Activated CD4-positive, alpha-beta memory T cell treated with anti-CD3 and anti-CD28 coated beads for 36 hours (primary cell): ENCODE data around the gene GNAI2. TPM values are rescaled to one million over a fixed set of nuclear protein-coding genes. Genes with fewer than 3 reads are reported as not detected.
"Not testable (repeated sequence)": the region's sequence is repeated elsewhere in the genome, so short reads cannot be mapped to it uniquely, and the experiment has no call there.

Experiments
- CTCF ChIA-PET: fragments of 350-600 bp; sonication (Branson Sonifier 250); formaldehyde crosslinking; loops from one replicate; lab custom pipeline; 2021; ENCODE audit warnings: antibody characterized with exemption, inconsistent platforms; lab: Charles Lee
- POLR2A ChIA-PET: fragments of 350-600 bp; sonication (Branson Sonifier 250); formaldehyde crosslinking; loops from one replicate; lab custom pipeline; 2021; ENCODE audit warnings: antibody characterized with exemption; lab: Charles Lee
- DNase-seq: peaks from one replicate; pipeline ENCODE4 v3.0.0-alpha.2; 2020
- H3K27ac Mint-ChIP-seq: one replicate; pipeline ENCODE4 v1.8.0; 2021; ENCODE audit warnings: mixed read lengths
- H3K27me3 Mint-ChIP-seq: one replicate; pipeline ENCODE4 v1.8.0; 2021; ENCODE audit warnings: mixed read lengths
- H3K36me3 Mint-ChIP-seq: one replicate; pipeline ENCODE4 v1.8.0; 2021; ENCODE audit warnings: mixed read lengths
- H3K4me1 Mint-ChIP-seq: one replicate; pipeline ENCODE4 v1.8.0; 2021; ENCODE audit warnings: low read depth, mixed read lengths
- H3K4me3 Mint-ChIP-seq: one replicate; pipeline ENCODE4 v1.8.0; 2021; ENCODE audit warnings: mild to moderate bottlenecking, mixed read lengths
- H3K9me3 Mint-ChIP-seq: one replicate; pipeline ENCODE4 v1.8.0; 2021; ENCODE audit warnings: mixed read lengths
- intact Hi-C: fragments of 100-400 bp; cut with micrococcal nuclease; formaldehyde crosslinking; loops from one replicate; pipeline ENCODE4 v1.15.1; 2023
- total RNA-seq, 2 experiments: library from RNA; stranded (reverse); gene quantifications; one replicate each; pipeline ENCODE4 v1.2.3, GENCODE V29; 2021

The GNAI2 gene
- total RNA-seq, 2 experiments from 2014 or later = 346 to 349 TPM

GRCh38 chr3:50239649-50240048 lies 3.6 kb downstream of the GNAI2 start:
- ChIA-PET CTCF (interaction anchor here (9.5 kb wide), 1 partner anchor 8 kb away, joined by 307 read pairs; the partner anchor contains the start of gene GNAI2), POLR2A (no interaction called here)
- intact Hi-C loops = loop anchor here (5.0 kb wide), 1 partner anchor 363 kb away; no protein-coding TSS in a partner anchor
- no peaks in the 10 kb centered on the region for H3K9me3 Mint-ChIP-seq
- peak overlapping the region; percentile 96 for H3K27ac Mint-ChIP-seq
- no peak for DNase-seq
- peaks cover 64% of the 10 kb centered on the region for H3K4me1 Mint-ChIP-seq
- peaks cover 25% of the 10 kb centered on the region for H3K36me3 Mint-ChIP-seq
- H3K27me3 Mint-ChIP-seq = no peaks in the 10 kb centered on the region
- peak overlapping the region; percentile 91 for H3K4me3 Mint-ChIP-seq

DNA sequence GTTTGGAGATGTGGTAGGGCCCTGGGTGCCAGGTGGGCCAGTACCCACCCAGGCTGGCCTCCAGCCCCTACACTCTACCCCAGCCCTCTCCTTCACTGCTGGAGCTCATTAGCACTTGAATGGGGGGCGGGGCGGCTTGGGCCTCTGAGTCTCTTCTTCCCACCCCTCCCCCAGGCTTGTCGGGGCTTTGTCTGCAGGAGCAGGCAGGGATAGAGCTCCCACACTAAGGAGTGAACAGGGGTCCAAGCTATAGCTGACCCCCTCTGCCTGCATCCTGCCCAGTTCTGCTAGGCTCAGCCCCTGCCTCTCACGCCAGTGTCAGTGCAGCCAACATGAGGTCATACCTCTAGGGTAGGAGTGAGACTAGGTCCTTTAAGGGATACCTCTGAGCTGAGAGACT lies 5.2 kb downstream of the GNAI2 start:
- Mint-ChIP-seq H3K4me1 (peaks cover 70% of the 10 kb centered on the region), H3K36me3 (peaks cover 25% of the 10 kb centered on the region), H3K9me3 (no peaks in the 10 kb centered on the region), H3K27me3 (no peaks in the 10 kb centered on the region), H3K4me3 (no peak overlapping the region), H3K27ac (peak overlapping the region; percentile 96)
- intact Hi-C loops = no loop called here
- no peak for DNase-seq
- ChIA-PET POLR2A (interaction anchor here (2.6 kb wide), 1 partner anchor 14 kb away, joined by 8 read pairs; no protein-coding TSS in a partner anchor), CTCF (interaction anchor here (1.0 to 9.5 kb wide), 4 partner anchors 10 to 83 kb away, joined by 3 to 307 read pairs (median 14); partner anchors contain the start of gene GNAI2)

DNA sequence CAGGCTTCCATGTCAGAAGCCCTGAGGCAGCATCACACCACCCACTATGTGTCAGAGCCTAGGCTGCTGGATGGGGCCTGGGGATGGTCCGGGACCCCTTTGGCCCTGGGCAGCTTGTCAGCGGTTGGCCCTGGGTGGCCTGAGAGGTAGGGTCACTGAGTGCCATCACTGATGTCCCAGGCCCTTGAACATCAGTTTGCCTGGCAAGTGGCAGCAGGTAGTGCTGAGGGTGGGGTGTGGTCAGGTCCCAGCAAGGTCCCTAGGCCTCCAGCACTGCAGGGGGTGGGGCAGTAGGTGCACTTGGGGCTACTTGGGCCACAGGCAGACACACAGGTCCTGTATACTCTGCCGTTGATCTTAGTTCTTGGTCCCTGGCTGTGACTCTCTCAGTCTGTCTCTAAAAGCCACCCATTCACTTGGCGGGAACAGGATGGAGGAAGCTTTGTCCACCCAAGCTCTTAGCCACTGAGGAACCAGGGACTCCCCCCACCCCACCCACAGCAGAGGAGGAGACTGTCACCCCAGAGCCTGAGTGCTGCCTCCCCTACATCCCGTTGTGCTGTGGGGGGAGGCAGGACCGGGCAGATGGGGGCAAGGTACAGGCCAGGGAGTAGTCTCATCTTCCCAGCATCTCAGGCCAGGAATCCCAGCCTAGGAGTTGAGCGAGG lies 5.8 kb downstream of the GNAI2 start:
- DNase-seq = peak; percentile 39
- CTCF ChIA-PET = interaction anchor here (1.0 to 9.5 kb wide), 5 partner anchors 10 to 83 kb away, joined by 3 to 307 read pairs (median 5); partner anchors contain the start of gene GNAI2
- Mint-ChIP-seq H3K4me1 (peaks cover 74% of the 10 kb centered on the region), H3K27me3 (no peaks in the 10 kb centered on the region), H3K9me3 (no peaks in the 10 kb centered on the region), H3K4me3 (peak overlapping the region; percentile 23), H3K36me3 (peaks cover 20% of the 10 kb centered on the region), H3K27ac (peak overlapping the region; percentile 96)
- POLR2A ChIA-PET = interaction anchor here (2.6 kb wide), 1 partner anchor 15 kb away, joined by 8 read pairs; no protein-coding TSS in a partner anchor
- intact Hi-C loops = no loop called here

DNA sequence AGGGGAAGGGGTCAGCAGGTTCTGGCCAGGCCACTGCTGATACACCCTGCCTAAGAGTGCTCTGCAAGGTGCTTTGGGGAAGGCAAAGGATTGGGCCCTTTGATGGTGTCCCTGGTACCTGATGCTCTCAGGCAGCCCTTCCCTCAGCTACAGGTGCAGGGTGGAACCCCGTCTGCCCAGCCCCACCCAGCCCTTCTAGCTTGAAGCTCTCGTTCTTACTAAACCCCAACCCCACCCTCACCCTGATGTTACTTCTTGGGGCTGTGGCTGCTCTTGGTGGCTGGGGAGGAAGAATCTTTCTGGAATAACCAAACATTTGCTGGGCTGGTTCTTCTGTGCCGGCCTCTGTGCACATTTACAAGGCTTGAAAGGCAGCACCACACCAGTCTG lies 6.4 kb downstream of the GNAI2 start:
- Mint-ChIP-seq H3K27ac (peak overlapping the region; percentile 96), H3K36me3 (peaks cover 15% of the 10 kb centered on the region), H3K9me3 (no peaks in the 10 kb centered on the region), H3K27me3 (no peaks in the 10 kb centered on the region), H3K4me3 (peak overlapping the region; percentile 69), H3K4me1 (peaks cover 79% of the 10 kb centered on the region)
- ChIA-PET CTCF (interaction anchor here (1.5 to 9.5 kb wide), 4 partner anchors 11 to 82 kb away, joined by 5 to 307 read pairs (median 14); partner anchors contain the start of gene GNAI2), POLR2A (interaction anchor here (2.6 kb wide), 1 partner anchor 15 kb away, joined by 8 read pairs; no protein-coding TSS in a partner anchor)
- peak; percentile 57 for DNase-seq
- intact Hi-C loops = no loop called here

DNA sequence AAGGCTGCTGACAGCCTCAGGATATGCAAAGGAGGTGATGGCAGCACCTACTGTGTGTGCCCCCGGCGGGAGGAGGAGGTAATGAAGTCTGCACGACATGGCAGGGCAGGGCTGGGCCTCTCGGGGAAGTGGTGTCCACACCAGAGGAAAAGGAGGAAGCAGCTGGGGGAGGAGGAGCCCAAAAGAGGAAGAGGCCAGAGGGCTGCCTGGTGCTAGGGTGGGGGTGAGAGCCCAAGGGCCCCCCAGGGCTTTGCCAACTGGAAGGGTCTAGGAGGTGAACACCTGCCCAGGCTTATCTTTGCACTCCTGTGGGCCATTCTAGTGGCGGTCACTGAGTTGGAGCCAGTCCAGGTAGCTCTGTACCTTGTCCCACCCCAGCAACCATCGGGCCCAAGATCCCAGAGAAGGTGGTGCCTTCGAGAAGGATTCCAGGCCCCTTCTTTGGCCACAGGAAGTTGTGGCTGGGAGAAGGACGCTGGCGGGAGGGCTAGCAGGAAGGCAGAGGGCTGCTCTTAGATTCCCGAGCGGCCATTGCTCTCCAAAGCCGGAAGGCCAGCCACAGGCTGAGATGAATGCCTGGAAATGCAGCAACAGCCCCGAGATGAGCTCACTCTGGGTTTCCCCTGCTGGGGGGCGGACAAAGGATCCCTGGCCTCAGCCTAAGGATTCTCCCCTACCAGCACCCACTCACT lies 7.0 kb downstream of the GNAI2 start:
- ChIA-PET POLR2A (interaction anchor here (1.0 to 2.6 kb wide), 4 partner anchors 9 to 94 kb away, joined by 3 to 8 read pairs (median 4); no protein-coding TSS in a partner anchor), CTCF (interaction anchor here (0.7 to 9.5 kb wide), 6 partner anchors 11 to 81 kb away, joined by 3 to 307 read pairs (median 8); partner anchors contain the start of gene GNAI2)
- Mint-ChIP-seq H3K9me3 (no peaks in the 10 kb centered on the region), H3K27me3 (no peaks in the 10 kb centered on the region), H3K36me3 (peaks cover 10% of the 10 kb centered on the region), H3K4me1 (peaks cover 82% of the 10 kb centered on the region), H3K4me3 (peak overlapping the region; percentile 69), H3K27ac (peak overlapping the region; percentile 96)
- DNase-seq = peak; percentile 77
- intact Hi-C loops = no loop called here

DNA sequence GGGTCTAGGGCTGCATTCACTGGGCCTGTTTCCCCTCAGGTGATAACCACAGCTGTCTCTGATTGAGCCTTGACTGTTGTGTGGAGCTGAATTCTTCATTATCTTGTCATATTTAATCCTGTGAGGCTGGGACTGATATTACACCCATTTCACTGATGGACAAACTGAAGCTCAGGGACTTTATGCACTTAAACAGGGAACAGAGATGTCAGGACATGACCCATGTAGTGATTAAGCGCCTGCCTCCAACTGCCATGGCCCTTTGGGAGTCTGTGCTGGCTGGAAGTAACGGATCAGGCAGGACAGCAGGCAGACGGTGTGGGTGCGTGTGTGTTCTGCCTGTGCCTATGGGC lies 7.5 kb downstream of the GNAI2 start:
- ChIA-PET CTCF (interaction anchor here (0.7 to 9.5 kb wide), 5 partner anchors 12 to 49 kb away, joined by 3 to 307 read pairs (median 12); partner anchors contain the start of gene GNAI2), POLR2A (interaction anchor here (1.0 to 1.3 kb wide), 3 partner anchors 8 to 94 kb away, joined by 3 to 5 read pairs (median 4); no protein-coding TSS in a partner anchor)
- H3K4me3 Mint-ChIP-seq = no peak overlapping the region
- peaks cover 82% of the 10 kb centered on the region for H3K4me1 Mint-ChIP-seq
- peak overlapping the region; percentile 96 for H3K27ac Mint-ChIP-seq
- H3K36me3 Mint-ChIP-seq = peaks cover 10% of the 10 kb centered on the region
- no peak for DNase-seq
- intact Hi-C loops = no loop called here
- H3K27me3 Mint-ChIP-seq = no peaks in the 10 kb centered on the region
- H3K9me3 Mint-ChIP-seq = no peaks in the 10 kb centered on the region

GRCh38 chr3:50244813-50245212 lies 8.8 kb downstream of the GNAI2 start:
- Mint-ChIP-seq H3K27ac (peak overlapping the region; percentile 96), H3K4me1 (peaks cover 81% of the 10 kb centered on the region), H3K36me3 (peaks cover 11% of the 10 kb centered on the region)
- CTCF ChIA-PET = interaction anchor here (5.6 to 9.5 kb wide), 2 partner anchors 13 to 50 kb away, joined by 24 to 307 read pairs; partner anchors contain the start of gene GNAI2
- POLR2A ChIA-PET, intact Hi-C loops, H3K4me3 Mint-ChIP-seq, H3K9me3 Mint-ChIP-seq, H3K27me3 Mint-ChIP-seq, DNase-seq: not testable (repeated sequence)

- no peaks in the 10 kb centered on the region for H3K27me3 Mint-ChIP-seq
- no peak for DNase-seq
- peaks cover 14% of the 10 kb centered on the region for H3K36me3 Mint-ChIP-seq
- POLR2A ChIA-PET = no interaction called here
- intact Hi-C loops = no loop called here
- no peaks in the 10 kb centered on the region for H3K9me3 Mint-ChIP-seq
- H3K4me1 Mint-ChIP-seq = peaks cover 81% of the 10 kb centered on the region
- peak overlapping the region; percentile 96 for H3K27ac Mint-ChIP-seq
- peak overlapping the region; percentile 77 for H3K4me3 Mint-ChIP-seq
- CTCF ChIA-PET = interaction anchor here (5.6 to 9.5 kb wide), 2 partner anchors 14 to 51 kb away, joined by 24 to 307 read pairs; partner anchors contain the start of gene GNAI2
These were observed 9.3 kb downstream of the GNAI2 start for GRCh38 chr3:50245251-50245745.

DNA sequence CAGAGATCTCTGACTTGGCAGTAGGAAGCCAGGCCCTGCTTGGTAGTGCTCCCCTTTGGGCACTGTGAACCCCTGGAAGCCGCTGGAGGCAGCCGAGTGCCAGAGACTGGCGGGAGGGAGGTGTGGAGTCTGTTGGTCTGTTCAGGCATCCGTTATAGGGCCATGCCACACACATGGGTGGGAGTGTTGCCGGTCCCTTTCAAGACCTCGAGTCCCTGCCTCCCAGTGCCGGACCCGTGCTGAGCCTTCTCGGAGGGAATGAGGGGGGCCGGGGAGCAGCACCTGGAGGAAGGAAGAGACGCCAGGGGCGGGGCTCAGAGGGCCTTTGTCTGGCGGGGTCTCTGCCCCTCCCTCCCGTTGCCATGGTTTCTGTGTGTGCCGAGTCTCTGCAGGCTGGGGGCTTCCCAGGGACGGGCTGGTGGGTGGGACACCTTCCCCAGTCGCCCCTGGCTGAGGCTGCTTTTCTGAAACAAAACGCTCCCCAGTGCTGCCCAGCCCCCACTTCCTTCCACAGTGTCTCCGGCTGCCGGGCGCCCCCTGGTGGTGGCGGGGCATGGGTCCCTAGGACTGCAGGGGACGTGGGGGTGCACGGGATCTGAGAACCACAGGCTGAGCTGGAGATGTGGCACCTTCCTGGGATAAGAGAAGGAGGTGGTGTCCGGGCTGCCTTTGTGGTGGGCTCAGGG lies 10.0 kb downstream of the GNAI2 start:
- Mint-ChIP-seq H3K27ac (peak overlapping the region; percentile 96), H3K9me3 (no peaks in the 10 kb centered on the region), H3K36me3 (peaks cover 15% of the 10 kb centered on the region), H3K4me3 (peak overlapping the region; percentile 77), H3K27me3 (no peaks in the 10 kb centered on the region), H3K4me1 (peaks cover 82% of the 10 kb centered on the region)
- ChIA-PET CTCF (interaction anchor here (0.6 to 9.5 kb wide), 26 partner anchors 12 to 156 kb away, joined by 3 to 307 read pairs (median 7); partner anchors contain the start of genes GNAI2, GNAT1, HYAL3 and IFRD2), POLR2A (interaction anchor here (0.8 to 1.7 kb wide), 10 partner anchors 8 to 305 kb away, joined by 3 to 18 read pairs (median 6); partner anchors contain the start of genes GNAI2, HYAL3, IFRD2 and NAA80)
- intact Hi-C loops = loop anchor here (1.0 kb wide), 6 partner anchors 8 to 53 kb away; partner anchors contain the start of genes HYAL3, IFRD2 and NAA80
- peak; percentile 96 for DNase-seq

DNA sequence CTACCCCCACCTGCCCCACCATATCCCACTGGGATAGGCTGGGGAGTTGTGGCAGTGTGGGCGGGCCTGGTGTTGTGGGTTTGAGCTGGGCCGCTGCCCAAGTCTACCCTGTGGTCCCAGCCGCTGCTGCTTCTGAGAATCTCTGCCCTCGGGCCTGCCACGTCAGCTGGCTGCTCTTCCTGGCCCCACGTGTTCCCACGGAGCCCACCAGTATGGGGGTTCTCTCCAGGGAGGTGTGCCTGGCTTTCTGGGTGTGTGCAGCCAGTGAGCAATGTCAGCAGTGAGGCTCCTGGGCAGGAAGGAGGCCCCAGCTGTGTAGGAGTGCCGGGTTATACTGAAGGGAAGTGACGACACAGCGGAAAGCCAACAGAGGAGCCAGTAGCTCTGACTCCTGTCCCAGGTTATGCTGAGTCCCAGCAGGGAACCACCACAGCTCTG lies 10.5 kb downstream of the GNAI2 start:
- H3K4me1 Mint-ChIP-seq = peaks cover 82% of the 10 kb centered on the region
- DNase-seq = peak; percentile 94
- H3K27ac Mint-ChIP-seq = peak overlapping the region; percentile 96
- no peaks in the 10 kb centered on the region for H3K27me3 Mint-ChIP-seq
- intact Hi-C loops = loop anchor here (1.0 kb wide), 6 partner anchors 8 to 53 kb away; partner anchors contain the start of genes HYAL3, IFRD2 and NAA80
- H3K9me3 Mint-ChIP-seq = no peaks in the 10 kb centered on the region
- POLR2A ChIA-PET = interaction anchor here (0.5 to 1.7 kb wide), 11 partner anchors 9 to 306 kb away, joined by 3 to 18 read pairs (median 6); partner anchors contain the start of genes GNAI2, HYAL3, IFRD2 and NAA80
- H3K4me3 Mint-ChIP-seq = peak overlapping the region; percentile 77
- peaks cover 18% of the 10 kb centered on the region for H3K36me3 Mint-ChIP-seq
- CTCF ChIA-PET = interaction anchor here (0.5 to 9.5 kb wide), 32 partner anchors 12 to 901 kb away, joined by 3 to 307 read pairs (median 6); partner anchors contain the start of genes GNAI2, GNAT1, HYAL3 and IFRD2
